GM21737 (cell line): ENCODE measurements around the gene CSNK2A2.
A peak's percentile ranks its signal among the peaks of the same experiment; 100 is the strongest.

Experiments used
- ATAC-seq: cut with Tn5 transposase; IDR thresholded peaks from one replicate; pipeline ENCODE4 v1.9.1; 2021; ENCODE audit warnings: mild to moderate bottlenecking, moderate library complexity; ENCODE audit not compliant: unreplicated experiment

The CSNK2A2 gene

DNA sequence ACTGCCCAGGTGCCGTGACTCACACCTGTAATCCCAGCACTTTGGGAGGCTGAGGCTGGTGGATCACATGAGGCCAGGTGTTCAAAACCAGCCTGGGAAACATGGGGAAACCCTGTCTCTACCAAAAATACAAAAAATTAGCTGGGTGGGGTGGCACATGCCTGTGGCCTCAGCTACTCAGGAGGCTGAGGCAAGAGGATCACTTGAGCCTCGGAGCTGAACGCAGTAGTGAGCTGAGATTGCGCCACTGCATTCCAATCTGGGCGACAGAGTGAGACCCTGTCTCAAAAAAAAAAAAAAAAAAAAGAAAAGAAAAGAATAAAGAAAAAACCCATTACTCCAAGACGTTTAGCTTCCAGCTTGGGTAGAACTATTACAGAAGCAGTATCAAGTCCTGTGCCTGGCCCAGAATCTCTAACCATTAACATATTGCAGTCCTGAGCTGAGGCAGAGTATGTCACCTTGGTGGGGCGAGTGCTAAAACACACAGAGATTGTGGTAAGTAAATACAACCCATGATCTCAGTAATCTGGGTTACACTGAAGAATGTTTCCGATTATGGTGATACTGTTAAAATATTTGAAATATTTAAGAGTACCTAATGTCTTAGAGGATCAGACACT, 45.5 kb downstream of the CSNK2A2 start:
- no peak for ATAC-seq

DNA sequence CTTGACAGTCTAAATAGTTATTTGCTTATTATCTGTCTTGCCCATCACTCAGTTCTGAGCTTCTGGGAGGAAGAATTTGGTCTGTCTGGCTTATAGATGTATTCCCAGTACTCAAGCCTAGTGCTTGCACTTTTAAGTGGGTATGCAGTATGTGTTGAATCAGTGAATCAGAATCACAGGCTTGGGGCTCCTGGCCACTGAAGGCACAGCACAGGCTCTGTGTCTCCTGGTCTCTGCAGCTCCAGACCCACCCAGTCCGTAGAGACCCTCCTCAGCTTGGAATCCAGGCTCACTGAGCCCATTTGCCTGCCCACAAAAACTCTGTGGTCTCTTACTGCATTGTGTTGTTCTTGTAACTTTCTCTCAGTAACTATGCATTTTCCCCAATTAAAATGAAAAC, 49.4 kb downstream of the CSNK2A2 start:
- ATAC-seq, result no peak

DNA sequence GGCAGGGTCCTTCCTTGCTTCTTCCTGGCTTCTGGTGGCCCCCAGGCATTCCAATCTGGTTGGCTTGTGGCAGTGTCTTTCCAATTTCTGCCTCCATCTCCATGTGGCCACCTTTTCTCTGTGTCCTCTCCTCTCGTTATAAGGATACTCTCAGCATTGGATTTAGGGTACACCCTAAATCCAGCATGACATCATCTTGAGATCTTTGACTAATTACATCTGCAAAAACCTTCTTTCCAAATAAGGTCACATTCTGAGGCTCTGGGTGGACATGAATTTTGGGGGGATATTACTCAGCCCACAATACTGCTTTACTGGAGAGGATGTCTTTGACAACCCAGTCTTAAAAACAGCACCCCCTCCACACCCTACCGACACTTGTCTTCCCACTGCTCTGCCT, 49.8 kb downstream of the CSNK2A2 start:
- no peak for ATAC-seq

DNA sequence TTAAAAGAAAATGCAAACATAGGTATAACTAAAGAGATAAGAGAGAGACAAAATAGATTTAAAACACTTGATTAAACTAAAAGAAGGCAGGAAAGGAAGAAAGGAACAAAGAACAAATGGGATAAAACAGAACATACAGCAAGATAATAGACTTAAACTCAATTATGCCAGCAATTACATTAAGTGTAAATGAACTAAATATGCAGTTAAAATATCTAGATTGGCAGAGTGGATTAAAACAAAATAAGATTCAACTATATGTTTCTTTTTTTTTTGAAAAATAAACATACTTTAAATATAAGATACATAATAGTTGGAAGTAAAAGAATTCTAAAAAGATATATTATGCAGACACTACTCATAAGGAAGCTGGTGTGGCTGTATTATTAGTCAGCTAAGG, 59.1 kb downstream of the CSNK2A2 start:
- no peak for ATAC-seq

DNA sequence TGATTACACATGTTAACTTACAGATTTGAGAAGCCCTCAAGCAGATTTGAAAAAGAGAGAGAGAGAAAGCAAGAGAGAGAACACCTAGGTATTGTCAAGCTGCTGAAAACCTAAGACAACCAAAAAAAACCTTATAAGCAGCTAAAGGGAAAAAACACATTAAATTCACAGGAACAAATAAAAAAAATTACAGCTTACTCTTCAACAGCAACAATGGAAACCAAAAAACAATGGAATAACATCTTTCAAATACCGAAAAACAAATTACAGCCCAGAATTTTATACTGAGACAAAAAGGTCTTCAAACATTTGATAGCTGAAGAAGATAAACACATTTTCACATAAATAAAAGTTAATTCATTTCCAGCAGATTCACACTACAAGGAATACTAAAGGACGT, 60.3 kb downstream of the CSNK2A2 start:
- no peak for ATAC-seq

DNA sequence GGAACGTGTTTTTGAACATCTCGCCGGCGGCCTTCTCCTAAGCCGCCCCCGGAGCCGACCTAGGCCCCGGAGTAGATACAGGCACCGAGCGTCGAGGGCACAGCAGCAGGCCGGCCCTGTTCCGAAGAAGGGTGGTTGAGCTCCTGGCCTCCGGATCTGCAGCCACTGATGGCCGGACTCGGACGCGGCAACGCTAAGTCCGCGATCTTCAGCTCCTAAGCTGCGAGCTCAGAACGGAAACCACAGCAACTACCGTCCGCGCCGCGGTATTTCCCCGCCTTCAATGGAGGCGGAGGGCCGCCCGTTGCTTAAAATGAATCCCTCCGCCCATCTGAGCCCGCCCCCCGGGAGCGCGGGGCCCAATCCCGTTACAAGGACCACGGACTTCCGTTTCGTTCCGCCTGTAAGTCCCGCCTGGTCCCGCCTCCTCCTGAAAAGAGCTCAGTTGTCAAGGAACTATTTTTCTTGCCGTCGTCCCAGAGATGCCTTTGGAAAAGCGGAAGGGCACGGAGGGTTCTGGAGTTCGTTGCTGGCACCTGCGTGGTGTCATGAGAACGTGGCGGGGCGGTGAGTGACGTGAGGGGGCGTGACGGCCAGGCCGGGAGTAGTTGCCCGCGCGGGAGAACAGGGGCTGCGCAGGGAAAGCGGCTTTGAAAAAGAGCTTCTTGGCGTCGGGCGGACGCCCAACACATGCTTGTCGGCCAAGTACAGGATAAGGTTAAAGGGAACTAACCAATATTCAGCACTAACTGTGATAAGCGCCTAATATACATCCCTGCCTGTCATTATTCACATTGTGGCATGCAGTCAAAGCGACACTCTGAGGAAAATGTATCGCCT, 68.6 kb downstream of the CSNK2A2 start, which contains the start of gene CFAP20:
TSS of gene CFAP20 (minus strand) at position 285 of the 840 bp plus-strand sequence. CDS start at position 19, 266 bp downstream.
- ATAC-seq, result peak; percentile 82

DNA sequence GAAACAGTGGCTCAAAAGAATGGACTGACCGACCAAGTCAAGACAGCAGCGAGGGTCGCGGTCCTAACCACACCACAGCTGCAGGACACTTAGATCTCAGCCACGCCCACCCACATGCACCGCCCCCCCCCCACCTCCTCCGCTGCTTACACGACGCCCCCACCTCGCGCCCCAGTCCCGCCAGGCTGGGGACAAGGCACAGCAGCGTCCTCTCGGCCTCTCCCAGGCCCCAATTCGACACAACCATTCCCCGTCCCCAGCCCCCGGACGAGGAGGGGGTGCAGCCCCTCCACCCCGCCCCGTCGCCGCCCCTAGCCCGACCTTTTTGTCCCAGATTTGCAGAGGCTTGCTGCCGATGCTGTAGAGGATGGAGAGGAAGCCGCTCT, 69.2 kb downstream of the CSNK2A2 start:
- ATAC-seq, result peak; percentile 8

DNA sequence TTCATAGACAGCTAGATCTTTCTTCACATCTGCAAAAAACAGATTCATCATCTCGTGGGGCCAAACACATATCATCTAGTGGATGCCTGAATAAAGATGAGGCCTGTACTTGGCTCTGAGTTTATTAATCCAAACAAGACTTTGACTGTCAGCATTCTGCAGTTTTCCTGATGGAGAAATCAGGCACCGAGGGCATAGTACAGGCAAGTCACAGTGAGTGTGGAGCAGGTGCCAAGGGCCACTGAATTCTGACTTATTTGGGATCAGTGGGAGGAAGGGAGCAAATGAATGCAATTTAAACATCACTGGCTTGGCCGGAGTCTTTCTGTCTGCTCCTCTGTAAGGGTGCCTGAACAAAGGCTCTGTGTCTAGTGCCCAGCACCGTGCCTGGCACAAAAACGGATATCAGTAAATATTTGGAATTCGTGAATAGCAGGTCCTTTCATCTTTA, 69.7 kb downstream of the CSNK2A2 start:
- ATAC-seq, result no peak

DNA sequence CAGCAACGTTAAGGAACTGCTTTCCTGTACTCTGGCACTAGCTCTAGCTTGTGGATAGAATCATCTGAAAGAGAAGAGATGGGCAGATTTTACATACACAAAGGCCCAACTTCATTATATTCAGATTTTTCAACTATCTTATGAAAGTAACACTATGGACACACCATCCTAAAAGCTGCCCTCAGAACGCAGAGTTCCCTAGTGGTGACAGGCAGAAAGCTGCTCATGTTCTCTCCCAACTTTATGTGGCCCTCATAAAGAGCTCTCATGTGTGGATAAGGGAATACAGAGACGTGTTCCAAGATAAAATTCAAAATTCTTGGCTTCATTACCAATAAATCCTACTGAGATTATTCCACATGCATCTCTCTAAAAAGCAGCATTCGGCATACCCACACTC, 70.3 kb downstream of the CSNK2A2 start:
- ATAC-seq, result no peak

DNA sequence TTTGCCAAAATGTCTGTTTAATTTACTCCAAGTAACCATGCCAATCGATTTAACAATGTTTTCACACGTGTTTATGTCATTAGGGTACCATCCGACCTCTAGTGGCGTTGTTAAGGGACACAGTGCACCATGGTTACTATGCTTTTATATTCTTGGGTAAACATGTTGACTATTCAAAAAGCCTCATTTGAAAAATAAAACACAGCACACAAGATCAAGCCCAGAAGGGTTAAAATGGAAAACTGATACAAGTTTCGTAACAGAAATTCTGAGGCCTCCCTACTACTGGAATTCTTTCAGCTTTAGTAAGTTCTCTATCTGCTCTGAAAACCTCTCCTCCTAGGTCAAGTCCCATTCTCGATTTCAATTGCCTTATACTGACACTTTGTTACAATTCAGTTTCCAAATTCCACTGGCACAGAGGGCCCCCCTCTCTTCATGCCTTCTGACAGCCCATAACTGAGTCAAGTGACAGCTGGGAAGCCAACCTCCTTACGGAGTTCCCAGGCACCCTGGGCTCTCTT, 70.8 kb downstream of the CSNK2A2 start:
- ATAC-seq, result no peak

DNA sequence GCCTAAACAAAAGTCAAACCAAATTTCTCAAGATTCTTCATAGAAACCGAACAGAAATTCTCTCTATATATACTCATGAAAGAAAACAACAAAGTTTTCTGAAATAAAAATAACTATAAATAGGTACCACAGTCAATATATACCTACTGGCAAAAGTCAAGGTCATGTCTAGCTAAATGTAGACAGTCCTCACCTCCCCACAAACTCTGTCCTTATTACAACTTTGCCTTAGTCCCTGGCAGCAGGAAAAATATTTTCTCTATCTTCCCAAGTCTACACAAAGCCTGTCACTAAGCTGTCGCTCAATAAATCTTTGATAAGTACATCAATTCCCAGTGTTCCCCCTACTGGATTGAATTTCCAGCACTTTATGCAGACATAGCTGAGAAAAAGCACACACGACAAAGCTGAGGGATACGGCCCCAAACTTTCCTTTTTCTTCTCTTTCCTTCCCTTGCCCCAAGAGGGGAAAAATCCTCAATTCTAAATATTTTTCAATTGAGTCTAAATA, 71.4 kb downstream of the CSNK2A2 start:
- ATAC-seq, result no peak

DNA sequence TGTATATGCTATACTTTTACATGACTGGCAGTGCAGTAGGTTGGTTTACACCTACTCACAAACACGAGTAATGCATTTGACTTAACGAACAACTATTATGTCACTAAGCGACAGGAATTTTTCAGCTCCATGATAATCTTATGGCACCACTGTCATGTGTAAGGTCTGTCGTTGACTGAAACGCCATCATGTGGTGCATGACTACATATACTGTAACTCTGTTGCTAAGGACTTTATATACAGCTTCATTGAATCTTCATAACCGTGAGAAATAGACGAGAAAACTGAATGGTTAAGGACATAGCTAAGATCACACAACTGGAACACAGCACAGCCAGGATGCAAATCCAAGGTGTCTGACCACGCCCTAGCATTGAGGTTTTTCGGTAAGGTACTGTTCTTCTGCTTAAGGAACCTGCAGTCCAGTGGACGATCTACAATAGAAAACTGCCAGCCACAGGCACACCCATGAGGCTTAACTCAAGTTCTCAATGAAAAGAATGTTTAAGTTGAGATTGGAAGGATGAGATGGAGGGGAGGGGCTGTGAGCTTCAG, 72.0 kb downstream of the CSNK2A2 start:
- no peak for ATAC-seq

DNA sequence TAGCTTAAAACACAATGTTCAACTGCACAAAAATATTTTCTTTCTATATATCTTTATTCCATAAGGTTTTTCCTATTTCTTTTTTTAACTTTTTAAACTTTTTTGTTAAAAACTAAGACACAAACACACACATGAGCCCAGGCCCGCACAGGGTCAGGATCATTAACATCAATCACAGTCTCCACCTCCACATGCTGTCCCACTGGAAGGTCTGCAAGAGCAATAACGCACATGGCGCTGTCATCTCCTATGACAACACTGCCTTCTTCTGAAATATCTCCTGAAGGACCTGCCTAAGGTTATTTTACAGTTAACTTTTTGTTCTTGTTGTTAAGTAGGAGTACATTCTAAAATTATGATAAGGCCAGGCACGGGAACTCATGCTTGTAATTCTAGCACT, 72.9 kb downstream of the CSNK2A2 start:
- no peak for ATAC-seq

DNA sequence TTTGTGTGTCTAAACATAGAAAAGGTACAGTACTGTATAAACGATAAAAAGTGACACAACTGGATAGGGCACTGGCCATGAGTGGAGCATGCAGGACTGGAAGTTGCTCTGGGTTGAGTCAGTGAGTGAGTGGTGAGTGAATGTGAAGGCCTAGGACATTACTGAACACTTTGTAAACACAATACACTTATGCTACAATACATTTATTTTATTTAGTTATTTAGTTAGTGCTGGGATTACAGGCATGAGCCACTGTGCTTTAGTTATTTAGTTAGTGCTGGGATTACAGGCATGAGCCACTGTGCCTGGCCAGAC, 73.3 kb downstream of the CSNK2A2 start:
- ATAC-seq, result no peak

DNA sequence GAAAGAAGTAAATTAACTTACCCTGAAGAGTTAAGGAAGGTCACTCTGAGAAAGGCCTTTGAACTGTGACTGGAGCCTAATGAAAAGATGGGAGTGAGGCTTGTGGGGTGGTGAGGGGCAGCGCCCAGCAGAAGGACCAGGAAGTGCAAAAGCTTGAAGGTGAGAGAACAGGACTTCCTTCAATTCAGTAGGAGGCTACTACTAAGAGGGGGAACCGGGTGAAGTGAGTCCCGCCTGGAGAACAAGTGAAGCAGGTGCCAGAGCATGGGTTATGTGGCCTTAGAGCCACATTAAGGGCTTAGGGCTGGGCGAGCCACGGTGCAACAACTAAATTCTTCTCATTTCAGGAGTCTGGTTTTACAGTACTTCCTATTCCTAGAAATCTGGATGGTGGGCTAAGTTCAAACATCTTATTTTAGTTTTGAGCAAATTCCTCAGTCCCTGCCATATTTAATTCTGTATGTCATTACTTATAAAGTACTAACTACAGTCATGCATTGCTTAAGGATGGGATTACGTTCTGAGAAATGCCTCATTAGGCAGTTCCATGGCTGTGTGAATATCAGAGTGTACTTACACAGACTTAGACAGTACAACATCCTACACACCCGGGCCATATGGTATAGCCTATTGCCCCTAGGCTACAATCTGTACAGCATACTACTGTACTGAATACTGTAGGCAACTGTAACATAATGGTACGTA, 73.9 kb downstream of the CSNK2A2 start:
- no peak for ATAC-seq

DNA sequence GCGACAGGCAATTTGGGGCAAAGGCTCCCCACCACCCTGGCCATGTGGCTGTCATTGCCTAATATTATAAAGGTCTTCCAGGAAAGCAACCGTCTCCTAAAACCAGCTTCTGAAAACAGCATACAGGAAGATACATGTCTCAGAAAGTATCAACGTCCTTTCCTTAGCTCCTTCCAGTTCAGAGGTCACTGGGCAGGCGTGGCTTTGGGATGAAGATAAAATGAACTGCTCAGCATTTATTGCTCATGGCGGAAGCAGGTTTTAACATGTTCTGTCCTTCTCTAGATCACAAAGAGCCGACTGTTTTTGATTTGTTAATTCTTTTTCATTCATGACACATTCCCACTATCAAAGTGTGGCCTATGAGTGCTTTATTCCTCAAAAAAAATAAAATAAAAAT, 76.8 kb downstream of the CSNK2A2 start:
- ATAC-seq, result no peak

DNA sequence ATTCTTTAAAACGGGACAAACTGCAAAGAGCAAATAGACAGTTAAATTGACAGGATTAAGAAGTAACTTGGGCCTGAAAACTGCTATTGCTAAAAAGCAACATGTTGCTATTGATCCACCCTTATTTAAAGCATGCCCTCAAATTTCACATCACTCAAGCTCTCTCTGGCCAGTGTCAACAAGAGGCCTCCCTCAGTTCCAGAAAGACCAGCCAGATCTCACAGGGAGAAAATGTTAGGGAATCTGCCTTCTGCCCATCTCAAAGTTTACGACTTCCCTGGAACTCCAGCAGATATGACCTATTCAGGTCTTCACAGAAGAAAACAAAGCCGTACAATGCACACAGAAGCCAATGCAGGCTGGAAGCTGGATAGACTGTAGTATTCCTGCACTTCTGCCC, 77.7 kb downstream of the CSNK2A2 start:
- ATAC-seq, result no peak

DNA sequence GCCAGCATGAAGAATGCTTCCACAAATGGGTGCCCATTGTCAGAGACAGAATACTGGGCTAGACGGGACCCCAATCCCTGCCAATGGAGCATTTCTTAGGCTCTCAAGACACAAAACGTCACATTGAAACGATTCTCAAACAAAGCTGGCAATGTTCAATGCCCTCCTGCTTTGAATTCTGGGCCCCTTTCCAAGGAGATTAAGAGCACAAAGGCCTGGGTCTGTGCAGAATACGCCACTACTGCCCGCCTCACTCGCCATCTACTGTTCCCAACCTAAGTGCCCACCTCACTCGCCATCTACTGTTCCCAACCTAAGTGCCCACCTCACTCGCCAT, 78.4 kb downstream of the CSNK2A2 start:
- ATAC-seq, result no peak

DNA sequence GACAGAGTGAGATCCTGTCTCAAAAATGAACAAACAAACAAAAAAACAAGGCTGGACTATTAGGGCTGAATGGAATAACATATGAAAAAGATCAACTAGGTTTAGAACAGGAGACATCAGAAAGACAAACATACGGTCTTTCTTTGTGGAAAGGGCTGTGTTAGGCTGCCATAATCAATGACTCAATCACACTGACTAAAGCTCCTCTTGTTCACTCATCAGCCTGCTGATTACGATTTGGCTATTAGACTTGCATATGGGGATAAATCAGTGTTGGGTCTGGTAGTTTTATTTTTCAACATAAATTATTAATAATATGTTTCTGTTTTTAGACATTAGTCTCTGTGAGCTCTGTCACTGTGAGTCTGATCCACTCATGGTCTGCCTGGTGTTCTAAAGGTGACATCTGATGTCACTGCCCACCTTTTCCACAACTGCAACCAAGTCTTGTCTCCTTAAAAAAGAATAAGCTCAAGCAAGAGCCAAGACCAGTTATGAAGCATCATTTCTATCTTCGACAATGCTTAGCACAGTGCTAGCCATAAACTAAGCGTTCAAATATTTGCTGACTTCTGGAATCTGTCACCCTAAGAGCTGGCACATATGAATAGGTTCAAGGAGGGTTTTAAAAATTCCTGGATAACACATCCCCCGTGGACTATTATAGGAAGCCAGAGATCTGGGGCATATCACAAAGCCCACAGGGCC, 79.0 kb downstream of the CSNK2A2 start:
- ATAC-seq, result no peak

DNA sequence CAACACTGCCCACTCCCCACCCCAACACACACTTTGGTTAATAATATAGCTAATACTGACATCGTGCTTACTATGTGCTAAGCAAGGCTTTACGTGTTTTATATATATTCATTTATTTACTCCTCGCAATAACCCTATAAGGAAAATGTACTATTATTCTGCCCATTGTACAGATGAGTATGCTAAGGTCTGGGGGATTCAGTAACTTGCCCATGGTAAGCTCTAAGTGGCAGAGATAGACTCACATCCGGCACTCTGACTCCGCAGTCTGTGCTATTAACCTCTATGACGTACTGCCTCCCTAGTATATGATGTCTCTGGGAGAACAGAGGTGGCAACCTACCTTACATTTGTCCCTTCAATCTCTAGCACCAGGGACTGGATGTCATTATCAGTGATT, 81.4 kb downstream of the CSNK2A2 start:
- ATAC-seq, result no peak

DNA sequence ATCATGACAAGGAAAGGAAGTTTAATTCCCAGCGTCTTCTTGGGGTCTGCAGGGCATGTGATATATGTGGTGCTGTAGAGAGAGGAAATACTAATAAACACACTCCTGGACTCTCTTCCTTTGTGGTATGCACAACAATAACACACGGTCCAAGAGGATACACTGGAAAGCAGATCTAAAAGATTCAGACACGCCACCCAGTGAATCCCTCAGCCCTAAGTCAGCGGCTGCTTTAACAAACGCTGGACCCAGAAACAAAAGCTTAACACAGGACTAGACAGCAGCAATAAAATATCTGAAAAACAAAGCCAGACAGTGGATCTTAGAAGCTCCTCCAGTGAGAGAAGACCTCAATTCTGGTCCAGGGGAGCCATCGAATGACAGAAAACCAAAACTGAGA, 81.8 kb downstream of the CSNK2A2 start:
- ATAC-seq, result no peak
